Stimulated activated CD8-positive, alpha-beta memory T cell treated with anti-CD3 and anti-CD28 coated beads, Interleukin-12 subunit alpha, Interleukin-12 subunit beta, amount 100 ng/mL, for 24 hours (primary cell): Measurements from ENCODE around the gene CCDC148.

ENCODE experiments used
- DNase-seq: peaks from one replicate; pipeline ENCODE4 v3.0.0-alpha.2; 2020; ENCODE audit errors: extremely low read depth

CCDC148 gene

DNA sequence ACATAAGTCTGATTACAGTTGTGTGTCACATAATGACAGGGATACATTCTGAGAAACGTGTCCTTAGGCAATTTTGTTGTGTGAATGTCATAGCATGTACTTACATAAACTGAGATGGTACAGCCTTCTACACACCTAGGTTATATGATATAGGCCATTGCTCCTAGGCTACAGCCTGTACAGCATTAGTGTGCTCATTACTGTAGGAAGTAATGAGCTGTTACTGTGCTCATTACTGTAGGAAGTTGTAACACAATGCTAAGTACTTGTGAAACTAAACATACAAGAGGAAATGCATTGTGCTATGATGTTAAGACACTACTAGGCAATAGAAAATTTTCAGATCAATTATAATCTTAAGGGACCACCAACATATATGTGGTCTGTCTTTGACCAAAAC lies 282.1 kb downstream of the CCDC148 start:
- no peak for DNase-seq

DNA sequence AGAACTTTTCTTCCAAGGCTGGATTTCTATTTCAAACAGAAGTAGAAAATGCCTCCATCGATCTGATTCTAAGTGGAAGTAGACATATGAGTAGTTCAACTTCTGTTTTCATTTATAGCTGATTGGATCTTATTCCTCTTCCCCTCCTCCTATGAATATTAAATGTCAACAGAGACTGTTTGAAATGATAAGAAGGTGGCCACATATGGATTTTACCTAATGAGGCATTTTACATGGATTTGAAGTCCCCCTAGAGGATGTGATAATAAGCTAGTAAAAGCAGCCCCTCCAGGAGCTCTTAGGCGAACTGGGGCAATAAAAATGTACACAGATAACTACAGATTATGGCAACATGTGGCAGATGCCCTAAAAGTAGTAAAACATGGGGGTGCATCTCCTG lies 283.8 kb downstream of the CCDC148 start:
- no peak for DNase-seq

GRCh38 chr2:158154596-158154995 lies 302.0 kb downstream of the CCDC148 start:
- DNase-seq = no peak

DNA sequence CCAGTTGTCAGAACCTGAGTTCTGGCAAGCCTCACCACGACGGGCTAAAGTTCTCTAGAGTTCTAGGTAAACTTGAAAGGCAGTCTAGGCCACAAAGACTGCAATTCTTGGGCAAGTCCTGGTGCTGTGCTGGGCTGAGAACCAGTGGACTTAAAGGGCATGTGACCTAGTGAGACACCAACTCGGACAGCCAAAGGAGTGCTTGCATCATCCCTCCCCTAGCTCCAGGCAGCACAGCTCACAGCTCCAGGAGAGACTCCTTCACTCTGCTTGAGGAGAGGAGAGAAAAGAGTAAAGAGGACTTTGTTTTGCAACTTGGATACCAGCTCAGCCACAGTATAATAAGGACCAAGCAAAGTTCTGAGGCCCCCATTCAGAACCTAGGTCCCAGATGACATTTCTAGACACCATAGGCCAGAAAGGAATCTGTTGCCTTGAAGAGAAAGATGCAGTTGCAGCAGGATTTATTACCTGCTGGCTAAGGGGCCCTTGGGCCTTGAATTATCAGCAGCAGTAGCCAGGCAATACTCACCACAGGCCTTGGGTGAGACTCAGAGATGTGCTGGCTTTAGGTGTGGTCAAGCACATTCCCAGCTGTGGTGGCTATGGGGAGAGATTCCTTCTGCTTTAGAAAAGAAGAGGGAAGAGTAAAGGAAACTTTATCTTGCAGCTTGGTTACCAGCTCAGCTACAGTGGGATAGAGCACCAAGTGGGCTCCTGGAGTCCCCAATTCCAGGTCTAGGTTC lies 303.1 kb downstream of the CCDC148 start:
- DNase-seq = no peak

GRCh38 chr2:158144914-158145625 lies 311.5 kb downstream of the CCDC148 start:
- no peak for DNase-seq

GRCh38 chr2:158143703-158144360 lies 312.7 kb downstream of the CCDC148 start:
- DNase-seq = no peak

- DNase-seq = no peak
Observed at GRCh38 chr2:158142568-158143332, 313.8 kb downstream of the CCDC148 start.

GRCh38 chr2:158142165-158142564 lies 314.4 kb downstream of the CCDC148 start:
- DNase-seq = no peak

DNA sequence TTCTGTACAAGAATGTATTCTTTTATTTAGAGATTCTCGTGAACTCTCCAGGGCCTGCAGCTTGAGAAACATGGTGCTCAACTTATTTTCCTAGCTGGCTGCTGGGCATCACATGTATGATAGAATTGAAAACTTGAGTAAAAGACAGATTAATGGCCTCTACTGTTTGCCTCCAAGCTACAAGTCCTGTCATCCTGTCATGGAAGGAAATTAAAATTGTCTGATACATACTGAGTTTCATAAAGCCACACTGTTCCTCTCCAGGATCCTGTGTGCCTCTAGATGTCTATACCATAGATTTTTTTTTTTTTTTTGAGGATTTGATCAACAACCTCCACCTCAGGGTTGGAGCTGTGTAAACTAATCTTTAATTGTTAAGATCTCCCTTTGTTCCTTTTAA lies 316.4 kb downstream of the CCDC148 start:
- no peak for DNase-seq

GRCh38 chr2:158138255-158138654 lies 318.3 kb downstream of the CCDC148 start:
- no peak for DNase-seq

- no peak for DNase-seq
Observed at GRCh38 chr2:158135096-158135495, 321.5 kb downstream of the CCDC148 start.

DNA sequence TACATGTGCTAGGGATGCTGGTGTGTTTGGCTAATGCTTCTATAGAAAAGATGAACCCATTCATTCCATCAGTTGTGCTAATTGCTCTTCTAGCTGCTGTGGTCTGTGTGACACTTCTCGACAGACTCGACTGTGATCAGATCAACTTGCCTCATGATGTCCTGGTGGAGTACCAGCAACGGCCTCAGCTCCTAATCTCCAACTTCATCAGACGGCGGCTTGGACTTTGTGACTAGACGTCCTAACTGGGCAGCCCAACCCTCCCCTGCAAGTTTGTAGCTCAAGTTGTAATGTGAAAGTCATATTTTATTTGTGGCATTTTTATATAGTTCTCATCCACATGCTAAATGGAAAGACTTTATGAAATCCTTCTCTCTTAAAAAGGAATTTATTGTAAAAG lies 321.9 kb downstream of the CCDC148 start:
- DNase-seq = no peak

DNA sequence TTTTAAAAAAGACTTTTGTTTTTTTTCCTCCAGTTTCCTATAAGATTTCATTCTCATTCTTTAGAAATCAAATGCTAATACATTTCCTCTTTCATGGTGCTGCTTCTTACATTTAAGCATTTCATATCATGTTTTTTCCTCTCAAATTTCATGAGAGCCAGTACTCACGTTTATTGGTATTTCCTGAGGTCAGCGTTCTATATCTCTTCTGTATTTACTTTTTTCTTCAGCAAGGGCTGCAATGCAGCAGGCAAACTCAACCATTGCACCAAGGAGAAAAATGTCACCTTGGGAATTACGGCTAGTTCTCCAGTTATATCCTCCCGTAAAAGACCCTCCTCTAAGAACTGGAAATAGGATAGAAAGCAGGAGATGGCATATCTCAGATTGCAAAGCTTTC lies 322.5 kb downstream of the CCDC148 start:
- DNase-seq = no peak

- DNase-seq = no peak
Observed at GRCh38 chr2:158131919-158132566, 324.5 kb downstream of the CCDC148 start.

DNA sequence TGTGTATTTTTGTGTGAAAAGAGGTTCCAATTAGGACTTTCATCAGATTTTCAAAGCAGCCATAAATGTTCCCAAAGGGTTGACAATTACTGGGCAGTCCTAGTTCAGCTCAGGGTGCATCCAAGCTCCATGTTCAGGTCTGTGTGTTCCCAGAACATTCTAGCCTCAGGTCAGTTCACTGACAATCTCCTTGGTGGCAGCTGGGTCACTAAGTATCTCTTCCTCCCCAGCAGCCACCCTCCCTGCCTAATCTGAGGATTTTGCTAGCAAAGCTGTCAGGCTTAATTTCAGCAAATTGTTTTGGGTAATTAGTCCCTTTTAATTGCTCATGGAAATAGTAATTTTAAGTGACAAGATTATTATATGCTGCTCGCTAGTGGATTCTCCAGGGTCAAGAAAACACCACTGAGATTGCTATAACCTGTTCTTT lies 325.1 kb downstream of the CCDC148 start:
- DNase-seq = no peak

GRCh38 chr2:158130832-158131473 lies 325.6 kb downstream of the CCDC148 start:
- DNase-seq = no peak

DNA sequence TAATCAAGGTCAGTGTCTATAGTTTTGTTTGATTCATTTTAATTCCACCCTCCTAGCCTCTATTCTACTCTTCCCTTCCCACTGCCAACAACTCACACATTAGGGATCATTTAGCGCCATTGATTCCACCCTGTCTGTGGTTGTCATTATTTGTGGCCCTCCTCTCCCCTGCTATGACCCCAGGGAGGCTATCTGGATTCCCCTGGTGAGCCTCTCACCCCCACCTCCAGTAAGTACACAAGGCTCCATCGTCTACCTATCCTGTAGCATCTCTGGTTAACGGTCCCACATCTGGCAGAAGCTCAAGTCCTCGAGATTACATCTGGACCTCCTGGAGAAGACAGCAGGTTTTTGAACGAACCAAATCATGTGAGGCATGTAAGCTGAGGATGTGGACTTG lies 327.5 kb downstream of the CCDC148 start:
- DNase-seq = no peak

- DNase-seq = no peak
Observed at GRCh38 chr2:158128168-158128973, 328.2 kb downstream of the CCDC148 start.

- no peak for DNase-seq
Observed at GRCh38 chr2:158127380-158127804, 329.2 kb downstream of the CCDC148 start.
